SK-N-SH (cell line): ENCODE data around the gene PRAMEF17. TPM values are rescaled to one million over a fixed set of nuclear protein-coding genes. Genes with fewer than 3 reads are reported as not detected.
"Not testable (repeated sequence)": the region's sequence is repeated elsewhere in the genome, so short reads cannot be mapped to it uniquely, and the experiment has no call there.

Experiments used
- CTCF ChIA-PET: fragments of 300-600, 350-600 bp; formaldehyde crosslinking; extraction: SDS; loops from one replicate; lab custom pipeline; 2021; lab: Yijun Ruan, JAX
- POLR2A ChIA-PET: fragments of 350-600 bp; sonication (Branson Sonifier 250); formaldehyde crosslinking; extraction: SDS; loops from one replicate; lab custom pipeline; 2020; ENCODE audit warnings: antibody characterized with exemption, inconsistent platforms; lab: Yijun Ruan, JAX
- DNase-seq: peaks from one replicate; pipeline ENCODE4 v3.0.0; 2012
- H2AFZ ChIP-seq: fragments of 200-600 bp; sonication (generic); 2 replicates; pipeline ENCODE4 v1.8.1; 2016; ENCODE audit warnings: antibody characterized with exemption, mild to moderate bottlenecking, low read depth
- H3F3A ChIP-seq: fragments of 200-600 bp; sonication (generic); replicated peaks from 2 replicates; pipeline ENCODE3; 2016; ENCODE audit warnings: antibody characterized with exemption, mild to moderate bottlenecking; ENCODE audit not compliant: insufficient read depth
- H3K27ac ChIP-seq, 2 experiments: fragments of 200-500 bp in 1 of 2; fragments of 200-600 bp in 1 of 2; sonication (Bioruptor generic) in 1 of 2; sonication (generic), shearing (Covaris generic) in 1 of 2; 2 replicates each; pipeline versions ENCODE4 v1.5.1 to v1.6.1; 2014 to 2016; ENCODE audit warnings: low read depth in 2 of 2, inconsistent platforms in 1 of 2, low read length in 1 of 2, mild to moderate bottlenecking in 1 of 2, mixed read lengths in 1 of 2
- H3K27me3 ChIP-seq: fragments of 200-600 bp; sonication (generic), shearing (Covaris generic); 2 replicates; pipeline ENCODE4 v1.6.1; 2016; ENCODE audit warnings: mixed run types; ENCODE audit not compliant: insufficient read depth
- H3K36me3 ChIP-seq, 2 experiments: fragments of 200-500 bp in 1 of 2; fragments of 200-600 bp in 1 of 2; sonication (Bioruptor generic) in 1 of 2; sonication (generic) in 1 of 2; replicated peaks in 1 of 2; 2 replicates each; pipeline versions ENCODE3 to v1.5.1; 2014 to 2016; ENCODE audit warnings: low read length in 1 of 2, mild to moderate bottlenecking in 1 of 2; ENCODE audit not compliant: insufficient read depth in 2 of 2, control insufficient read depth in 1 of 2
- H3K4me1 ChIP-seq, 2 experiments: fragments of 200-500 bp in 1 of 2; fragments of 200-600 bp in 1 of 2; sonication (Bioruptor generic) in 1 of 2; sonication (generic), shearing (Covaris generic) in 1 of 2; 2 replicates each; pipeline versions ENCODE4 v1.5.1 to v1.6.1; 2014 to 2016; ENCODE audit warnings: low read depth in 1 of 2, low read length in 1 of 2, mixed run types in 1 of 2; ENCODE audit not compliant: insufficient read depth in 2 of 2, control insufficient read depth in 1 of 2
- H3K4me2 ChIP-seq: fragments of 200-600 bp; sonication (generic), shearing (Covaris generic); 2 replicates; pipeline ENCODE4 v1.6.1; 2017; ENCODE audit warnings: mixed run types
- H3K4me3 ChIP-seq, 2 experiments: fragments of 200-500 bp in 1 of 2; fragments of 200-600 bp in 1 of 2; sonication (Bioruptor generic) in 1 of 2; sonication (generic), shearing (Covaris generic) in 1 of 2; 2 replicates each; pipeline versions ENCODE4 v1.5.1 to v1.8.1; 2014 to 2016; ENCODE audit warnings: low read depth in 2 of 2, inconsistent platforms in 1 of 2, low read length in 1 of 2, mild to moderate bottlenecking in 1 of 2, mixed read lengths in 1 of 2, moderate library complexity in 1 of 2
- H3K79me2 ChIP-seq: fragments of 200-600 bp; sonication (generic); 2 replicates; pipeline ENCODE4 v1.8.1; 2017; ENCODE audit warnings: mild to moderate bottlenecking; ENCODE audit not compliant: insufficient read depth
- H3K9ac ChIP-seq: fragments of 200-600 bp; sonication (generic); 2 replicates; pipeline ENCODE4 v1.6.1; 2017; ENCODE audit warnings: mixed run types
- H3K9me2 ChIP-seq: fragments of 200-600 bp; sonication (generic); 2 replicates; pipeline ENCODE4 v1.6.1; 2017; ENCODE audit warnings: mixed run types
- H3K9me3 ChIP-seq: fragments of 200-600 bp; sonication (generic); 2 replicates; pipeline ENCODE4 v1.6.1; 2017; ENCODE audit warnings: mixed run types, mild to moderate bottlenecking, moderate library complexity
- H4K20me1 ChIP-seq: fragments of 200-600 bp; sonication (generic); 2 replicates; pipeline ENCODE4 v1.6.1; 2017; ENCODE audit warnings: mild to moderate bottlenecking, mixed run types; ENCODE audit not compliant: insufficient read depth
- WGBS: methylation state at CpG from one replicate; pipeline ENCODE4 v1.1.6; 2017; ENCODE audit warnings: low lambda C conversion rate; 5-methylcytosine and 5-hydroxymethylcytosine counted together
- polyA plus RNA-seq, 3 experiments: library from polyadenylated mRNA; depleted of rRNA; stranded (reverse); fragments of >200 nt; gene quantifications; 2 replicates each; pipeline ENCODE4 v1.2.3, GENCODE V29; 2012

Gene PRAMEF17, protein sequence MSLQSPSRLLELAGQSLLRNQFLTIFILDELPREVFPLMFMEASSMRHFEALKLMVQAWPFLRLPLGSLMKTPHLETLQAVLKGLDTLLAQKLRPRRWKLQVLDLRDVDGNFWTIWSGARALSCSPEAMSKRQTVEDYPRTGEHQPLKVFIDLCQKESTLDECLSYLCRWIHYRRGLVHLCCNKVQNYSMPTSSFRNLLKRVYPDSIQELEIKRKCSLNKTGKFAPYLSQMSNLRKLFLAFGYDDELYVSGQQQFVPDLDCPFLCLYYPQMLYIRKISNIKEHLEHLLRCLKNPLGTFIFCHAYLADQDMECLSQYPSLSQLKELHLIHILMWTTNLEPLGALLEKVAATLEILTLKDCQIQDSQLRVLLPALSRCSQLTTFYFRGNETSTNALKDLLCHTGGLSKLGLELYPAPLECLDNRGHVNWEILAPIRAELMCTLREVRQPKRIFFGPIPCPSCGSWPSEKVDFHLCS
- polyA plus RNA-seq (2012; rRNA removed) = not detected in 2 replicates
- not detected in 2 replicates for polyA plus RNA-seq (2012; cell fraction: cytosol; rRNA removed)
- polyA plus RNA-seq (2012; cell fraction: nucleus; rRNA removed) = not detected in 2 replicates

DNA sequence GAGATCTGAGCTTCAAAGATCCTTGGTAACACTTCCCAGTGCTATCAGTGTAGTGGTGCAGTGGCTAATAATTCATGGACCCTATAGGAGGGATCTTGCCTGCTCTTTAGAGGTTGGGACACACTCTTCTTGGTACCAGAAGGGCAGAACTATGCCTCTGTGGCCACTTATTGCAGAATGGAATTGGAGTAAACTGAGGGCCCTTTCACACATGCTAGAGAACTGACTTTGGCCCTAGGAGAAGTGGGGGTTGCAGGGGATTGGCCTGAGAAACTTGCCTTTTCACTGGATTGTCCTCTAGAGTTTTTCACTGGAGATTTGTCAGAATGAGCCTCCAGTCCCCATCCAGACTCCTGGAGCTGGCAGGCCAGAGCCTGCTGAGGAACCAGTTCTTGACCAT lies at the start of gene PRAMEF17:
Gene PRAMEF17 (plus strand): TSS at position 301 of the 400 bp plus-strand sequence. CDS start 26 bp downstream, at position 327.
- CTCF ChIA-PET, H3K9me3 ChIP-seq, H3K4me2 ChIP-seq, H3K9me2 ChIP-seq, H2AFZ ChIP-seq, H3K36me3 ChIP-seq, H3K79me2 ChIP-seq, H3K27me3 ChIP-seq, H3K4me1 ChIP-seq, POLR2A ChIA-PET, H3K27ac ChIP-seq, H3K4me3 ChIP-seq, H4K20me1 ChIP-seq, H3F3A ChIP-seq, H3K9ac ChIP-seq, DNase-seq: not testable (repeated sequence)

DNA sequence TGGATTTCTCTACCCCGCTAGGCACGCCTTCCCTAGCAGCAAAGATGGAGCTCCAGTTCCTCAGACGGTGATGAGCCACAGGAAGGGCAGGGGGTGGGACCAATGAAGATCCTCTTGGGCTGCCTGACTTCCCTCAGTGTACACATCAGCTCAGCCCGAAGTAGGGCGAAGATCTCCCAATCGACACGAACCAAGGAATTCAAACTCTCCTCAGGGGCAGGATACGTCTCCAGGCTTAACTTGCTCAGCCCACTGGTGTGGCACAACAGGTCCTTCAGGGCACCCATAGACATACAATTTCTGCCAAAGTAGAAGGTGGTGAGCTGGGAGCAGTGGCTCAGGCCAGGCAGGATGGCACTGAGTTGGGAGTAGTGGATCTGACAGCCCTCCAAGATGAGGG lies 46.9 kb upstream of the PRAMEF17 start:
- H3K9me2 ChIP-seq, DNase-seq, H3K27me3 ChIP-seq, H3K9me3 ChIP-seq, H3K79me2 ChIP-seq, H3K4me1 ChIP-seq, H2AFZ ChIP-seq, H3K9ac ChIP-seq, CTCF ChIA-PET, H3K4me2 ChIP-seq, POLR2A ChIA-PET, H4K20me1 ChIP-seq, H3F3A ChIP-seq, H3K27ac ChIP-seq, H3K4me3 ChIP-seq, H3K36me3 ChIP-seq: not testable (repeated sequence)
- WGBS = 4% methylated on average over 7 of the region's 8 CpGs

DNA sequence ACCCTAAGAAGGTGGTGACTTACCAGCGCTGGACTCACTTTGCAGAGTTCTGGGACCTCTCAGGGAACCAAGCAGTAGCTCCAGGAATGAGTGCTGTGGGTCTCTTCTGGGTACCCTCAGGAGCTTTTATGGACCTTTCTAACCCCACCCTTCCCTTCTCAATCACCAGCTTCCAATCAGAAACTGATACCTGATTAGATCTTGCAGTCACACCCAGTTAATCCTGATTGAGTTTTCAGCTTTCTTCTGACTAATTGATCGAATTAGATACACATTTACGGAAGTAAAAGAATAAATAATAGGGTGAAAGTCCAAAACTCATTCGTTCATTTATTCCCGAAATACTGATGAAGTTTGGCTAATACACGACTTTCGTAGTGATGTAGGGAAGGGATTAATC lies 42.4 kb upstream of the PRAMEF17 start, which contains the start of gene PRAMEF14:
Gene PRAMEF14 (minus strand): TSS at position 101 of the 400 bp plus-strand sequence. CDS start 1,820 bp downstream, outside the sequence.
- H2AFZ ChIP-seq, H3K36me3 ChIP-seq, DNase-seq, H3K27ac ChIP-seq, H3K4me3 ChIP-seq, H3K27me3 ChIP-seq, H3K9me3 ChIP-seq, H3F3A ChIP-seq, H3K4me1 ChIP-seq, H3K9me2 ChIP-seq, H3K4me2 ChIP-seq, POLR2A ChIA-PET, H3K9ac ChIP-seq, H3K79me2 ChIP-seq, H4K20me1 ChIP-seq, CTCF ChIA-PET: not testable (repeated sequence)
- 1% methylated on average over 6 of the region's 7 CpGs for WGBS

DNA sequence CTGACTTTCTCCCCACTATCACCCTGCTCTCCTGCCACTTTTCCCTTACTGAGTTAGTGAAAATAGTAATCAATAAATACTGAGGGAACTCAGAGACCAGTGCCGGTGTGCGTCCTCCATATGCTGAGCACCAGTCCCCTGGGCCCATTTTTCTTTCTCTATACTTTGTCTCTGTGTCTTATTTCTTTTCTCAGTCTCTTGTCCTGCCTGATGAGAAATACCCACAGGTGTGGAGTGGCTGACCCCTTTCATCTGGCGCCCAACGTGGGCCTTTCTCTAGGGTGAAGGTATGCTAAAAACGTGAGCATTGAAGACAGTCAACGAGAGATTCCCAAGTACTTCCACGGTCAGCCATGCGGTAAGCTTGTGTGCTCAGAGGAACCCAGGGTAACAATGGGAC lies 36.0 kb upstream of the PRAMEF17 start:
- H3K27me3 ChIP-seq, H3K4me3 ChIP-seq, DNase-seq, H3K36me3 ChIP-seq, H3K9me3 ChIP-seq, H3K9ac ChIP-seq, H3K27ac ChIP-seq, H3K4me1 ChIP-seq, POLR2A ChIA-PET, CTCF ChIA-PET, H4K20me1 ChIP-seq, H2AFZ ChIP-seq, H3F3A ChIP-seq, H3K9me2 ChIP-seq, H3K4me2 ChIP-seq, H3K79me2 ChIP-seq: not testable (repeated sequence)
- WGBS = 13% methylated on average over 5 of the region's 8 CpGs

DNA sequence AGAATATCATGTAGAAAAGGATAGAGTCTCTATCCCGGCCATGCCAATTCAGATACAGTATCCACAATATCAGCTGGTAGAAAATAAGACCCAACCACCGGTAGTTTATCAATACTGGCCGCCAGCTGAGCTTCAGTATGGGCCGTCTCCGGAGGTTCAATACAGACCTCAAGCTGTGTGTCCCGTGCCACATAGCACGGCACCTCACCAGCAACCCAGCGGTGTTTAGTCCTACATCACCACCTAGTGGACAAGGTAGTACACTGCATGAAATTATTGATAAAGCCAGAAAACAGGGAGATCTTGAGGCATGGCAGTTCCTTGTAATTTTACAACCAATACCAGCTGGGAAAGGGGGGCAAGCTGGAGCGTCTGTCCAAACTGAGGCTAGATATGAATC lies 35.0 kb upstream of the PRAMEF17 start:
- H3K4me2 ChIP-seq, H3K79me2 ChIP-seq, H3K27me3 ChIP-seq, H3K27ac ChIP-seq, H2AFZ ChIP-seq, H3K36me3 ChIP-seq, POLR2A ChIA-PET, H3K9me3 ChIP-seq, CTCF ChIA-PET, H4K20me1 ChIP-seq, DNase-seq, H3K4me1 ChIP-seq, H3K9me2 ChIP-seq, H3K4me3 ChIP-seq, H3F3A ChIP-seq, H3K9ac ChIP-seq: not testable (repeated sequence)
- WGBS = no CpG with 5 or more reads among the region's 9 CpGs
